Osteocyte (in vitro differentiated cells): Measurements from ENCODE around the gene RSPH1. TPM values are rescaled to one million over a fixed set of nuclear protein-coding genes. Genes with fewer than 3 reads are reported as not detected.

Experiments used
- DNase-seq: peaks from one replicate; pipeline ENCODE4 v3.0.0; 2021; ENCODE audit warnings: mixed read lengths; ENCODE audit not compliant: unreplicated experiment; ENCODE audit errors: extremely low spot score
- H3K27ac Mint-ChIP-seq: one replicate; pipeline ENCODE4 v1.8.0; 2021; ENCODE audit warnings: mild to moderate bottlenecking, mixed read lengths; ENCODE audit not compliant: unreplicated experiment
- H3K27me3 Mint-ChIP-seq: one replicate; pipeline ENCODE4 v1.8.0; 2021; ENCODE audit warnings: mixed read lengths; ENCODE audit not compliant: unreplicated experiment
- H3K36me3 Mint-ChIP-seq: one replicate; pipeline ENCODE4 v1.8.0; 2021; ENCODE audit warnings: mixed read lengths; ENCODE audit not compliant: unreplicated experiment
- H3K4me1 Mint-ChIP-seq: one replicate; pipeline ENCODE4 v1.8.0; 2021; ENCODE audit warnings: mixed read lengths; ENCODE audit not compliant: unreplicated experiment
- H3K4me3 Mint-ChIP-seq: one replicate; pipeline ENCODE4 v1.8.0; 2021; ENCODE audit warnings: mild to moderate bottlenecking, moderate library complexity, mixed read lengths; ENCODE audit not compliant: unreplicated experiment
- H3K9me3 Mint-ChIP-seq: one replicate; pipeline ENCODE4 v1.8.0; 2021; ENCODE audit warnings: mixed read lengths; ENCODE audit not compliant: unreplicated experiment
- total RNA-seq: library from RNA; stranded (reverse); gene quantifications from 2 replicates; pipeline ENCODE4 v1.2.1, GENCODE V29; 2021
- TF ChIP-seq, protein P1 (sequence below): fragments of 200-600 bp; sonication (generic); IDR thresholded peaks from 2 replicates; pipeline ENCODE4 v1.5.0; 2021; ENCODE audit warnings: antibody characterized with exemption, mild to moderate bottlenecking, moderate library complexity

The RSPH1 gene
- total RNA-seq, 1 donor from 2014 or later, result 0.19 TPM

DNA sequence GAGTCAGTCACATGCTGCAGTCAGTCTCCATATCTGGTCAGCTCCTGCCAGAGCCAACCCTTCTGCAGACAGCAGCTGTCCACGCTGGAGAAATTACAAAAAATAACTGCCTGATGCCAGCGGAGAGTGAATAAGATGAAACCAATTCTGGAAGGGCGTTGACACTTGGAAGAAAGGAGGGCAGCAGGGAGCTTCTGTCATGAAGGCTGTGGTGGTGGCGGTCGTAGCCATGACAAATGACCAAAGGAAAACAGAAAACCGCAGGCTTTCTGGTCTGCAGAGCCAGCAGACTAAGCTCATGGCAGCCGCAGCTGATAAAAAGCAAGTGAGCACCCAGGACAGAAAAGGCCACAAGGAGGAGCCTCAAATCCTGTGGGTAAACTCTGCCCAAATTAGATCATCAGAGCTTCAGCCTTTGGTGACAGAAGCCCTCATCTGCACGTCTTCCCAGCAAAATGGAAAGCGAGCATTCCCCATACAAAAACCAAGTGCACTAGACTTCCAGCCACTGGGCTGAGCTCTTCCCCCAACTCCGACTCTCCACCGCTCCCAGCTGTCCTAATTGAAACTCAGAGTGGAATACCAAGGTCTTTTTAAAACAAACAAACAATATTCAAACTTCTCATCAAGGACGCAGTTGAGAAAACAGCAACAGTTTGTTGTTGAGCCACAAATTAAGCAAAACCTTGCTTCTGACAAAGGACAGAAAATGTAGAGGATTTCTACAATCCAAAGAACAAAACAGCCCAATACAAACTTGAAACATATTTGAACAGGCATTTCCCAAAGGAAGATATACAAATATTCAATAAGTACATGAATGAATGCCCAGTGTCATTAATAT is 28.7 kb downstream of the RSPH1 start:
- Mint-ChIP-seq H3K27ac (no peak overlapping the region), H3K36me3 (no peaks in the 10 kb centered on the region), H3K4me3 (no peak overlapping the region), H3K9me3 (no peaks in the 10 kb centered on the region), H3K27me3 (peaks cover 10% of the 10 kb centered on the region), H3K4me1 (peaks cover 15% of the 10 kb centered on the region)
- DNase-seq, result no peak
- TF ChIP-seq, protein P1, sequence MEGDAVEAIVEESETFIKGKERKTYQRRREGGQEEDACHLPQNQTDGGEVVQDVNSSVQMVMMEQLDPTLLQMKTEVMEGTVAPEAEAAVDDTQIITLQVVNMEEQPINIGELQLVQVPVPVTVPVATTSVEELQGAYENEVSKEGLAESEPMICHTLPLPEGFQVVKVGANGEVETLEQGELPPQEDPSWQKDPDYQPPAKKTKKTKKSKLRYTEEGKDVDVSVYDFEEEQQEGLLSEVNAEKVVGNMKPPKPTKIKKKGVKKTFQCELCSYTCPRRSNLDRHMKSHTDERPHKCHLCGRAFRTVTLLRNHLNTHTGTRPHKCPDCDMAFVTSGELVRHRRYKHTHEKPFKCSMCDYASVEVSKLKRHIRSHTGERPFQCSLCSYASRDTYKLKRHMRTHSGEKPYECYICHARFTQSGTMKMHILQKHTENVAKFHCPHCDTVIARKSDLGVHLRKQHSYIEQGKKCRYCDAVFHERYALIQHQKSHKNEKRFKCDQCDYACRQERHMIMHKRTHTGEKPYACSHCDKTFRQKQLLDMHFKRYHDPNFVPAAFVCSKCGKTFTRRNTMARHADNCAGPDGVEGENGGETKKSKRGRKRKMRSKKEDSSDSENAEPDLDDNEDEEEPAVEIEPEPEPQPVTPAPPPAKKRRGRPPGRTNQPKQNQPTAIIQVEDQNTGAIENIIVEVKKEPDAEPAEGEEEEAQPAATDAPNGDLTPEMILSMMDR, result no peak

DNA sequence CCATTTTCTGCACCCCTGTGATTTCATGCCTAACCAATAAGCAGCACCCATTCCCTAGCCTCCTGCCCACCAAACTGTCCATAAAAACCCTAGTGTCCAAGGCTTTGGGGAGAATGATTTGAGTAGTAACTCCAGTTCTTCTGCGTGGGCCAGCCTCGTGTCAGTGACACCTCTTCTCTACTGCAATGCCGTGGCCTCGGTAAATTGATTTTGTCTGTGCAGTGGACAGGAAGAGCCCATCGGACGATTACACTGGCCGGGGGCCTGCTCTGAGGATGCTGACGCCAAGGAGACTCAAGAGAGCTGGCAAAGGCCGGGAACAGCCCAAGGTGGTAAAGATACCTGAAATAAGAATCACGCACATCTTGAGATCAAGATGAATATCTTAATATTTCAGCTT is 29.3 kb downstream of the RSPH1 start:
- Mint-ChIP-seq H3K27me3 (peaks cover 10% of the 10 kb centered on the region), H3K9me3 (no peaks in the 10 kb centered on the region), H3K4me3 (no peak overlapping the region), H3K4me1 (peaks cover 15% of the 10 kb centered on the region), H3K36me3 (no peaks in the 10 kb centered on the region), H3K27ac (no peak overlapping the region)
- TF ChIP-seq, protein P1, result no peak
- DNase-seq, result no peak

DNA sequence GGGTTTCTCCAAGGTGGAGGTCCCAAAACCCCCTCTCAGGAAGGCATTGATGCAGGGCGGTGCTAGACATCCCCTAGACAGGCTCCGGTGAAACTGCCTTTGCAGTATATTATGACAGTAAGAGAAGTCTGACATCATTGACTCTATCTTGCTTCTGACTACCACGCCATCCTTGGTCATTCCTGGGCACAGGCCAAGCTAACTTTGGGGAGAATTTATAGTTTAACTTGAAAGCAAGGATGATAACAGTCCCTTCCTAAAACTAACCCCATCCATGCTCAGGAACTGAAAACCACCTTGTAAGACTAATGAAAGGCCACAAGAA is 30.3 kb downstream of the RSPH1 start:
- DNase-seq, result no peak
- H3K36me3 Mint-ChIP-seq, result no peaks in the 10 kb centered on the region
- TF ChIP-seq, protein P1, result no peak
- no peaks in the 10 kb centered on the region for H3K9me3 Mint-ChIP-seq
- H3K4me1 Mint-ChIP-seq, result peaks cover 15% of the 10 kb centered on the region
- H3K27ac Mint-ChIP-seq, result no peak overlapping the region
- peaks cover 13% of the 10 kb centered on the region for H3K27me3 Mint-ChIP-seq
- no peak overlapping the region for H3K4me3 Mint-ChIP-seq

DNA sequence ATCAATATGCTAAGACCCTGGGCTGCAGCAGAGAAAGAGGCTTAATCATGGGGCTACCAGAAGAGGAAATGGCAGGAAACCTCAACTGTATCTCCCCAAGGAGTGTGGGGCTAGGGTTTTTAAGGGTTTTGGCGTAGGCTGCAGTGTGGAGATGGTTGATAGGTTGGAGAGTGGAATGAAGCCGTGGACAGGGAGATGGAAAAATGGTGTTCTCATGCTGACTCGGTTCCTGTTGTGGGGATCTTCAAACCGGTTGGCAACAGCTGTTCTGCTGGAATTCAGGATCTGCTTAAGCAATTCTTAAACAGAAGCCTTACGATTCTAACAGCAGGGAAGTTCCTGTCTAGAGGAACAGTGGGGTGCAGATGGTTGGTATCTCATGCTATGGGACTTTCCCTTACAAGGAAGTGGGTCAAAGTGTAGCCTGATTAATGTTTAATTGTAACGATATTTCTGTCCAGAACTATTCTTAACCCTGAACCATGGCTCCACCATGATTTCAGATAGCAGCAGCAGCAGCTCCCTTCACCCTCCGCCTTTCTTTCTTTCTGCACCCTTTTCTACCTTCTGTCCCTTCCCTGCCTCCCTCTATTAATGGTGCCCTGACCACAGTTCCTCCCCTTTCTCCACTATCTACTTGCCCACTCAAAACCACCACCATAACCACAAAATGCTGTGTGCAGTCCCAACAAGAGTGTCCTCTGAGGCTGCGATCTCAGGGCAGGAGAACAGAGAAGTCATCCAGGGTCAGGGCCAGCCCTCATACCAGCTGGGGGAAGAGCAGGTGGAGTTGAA is 30.8 kb downstream of the RSPH1 start:
- TF ChIP-seq, protein P1, result no peak
- Mint-ChIP-seq H3K36me3 (no peaks in the 10 kb centered on the region), H3K27ac (peak overlapping the region; percentile 56), H3K4me1 (peaks cover 15% of the 10 kb centered on the region), H3K27me3 (peaks cover 13% of the 10 kb centered on the region), H3K4me3 (peak overlapping the region; percentile 1), H3K9me3 (no peaks in the 10 kb centered on the region)
- DNase-seq, result no peak

DNA sequence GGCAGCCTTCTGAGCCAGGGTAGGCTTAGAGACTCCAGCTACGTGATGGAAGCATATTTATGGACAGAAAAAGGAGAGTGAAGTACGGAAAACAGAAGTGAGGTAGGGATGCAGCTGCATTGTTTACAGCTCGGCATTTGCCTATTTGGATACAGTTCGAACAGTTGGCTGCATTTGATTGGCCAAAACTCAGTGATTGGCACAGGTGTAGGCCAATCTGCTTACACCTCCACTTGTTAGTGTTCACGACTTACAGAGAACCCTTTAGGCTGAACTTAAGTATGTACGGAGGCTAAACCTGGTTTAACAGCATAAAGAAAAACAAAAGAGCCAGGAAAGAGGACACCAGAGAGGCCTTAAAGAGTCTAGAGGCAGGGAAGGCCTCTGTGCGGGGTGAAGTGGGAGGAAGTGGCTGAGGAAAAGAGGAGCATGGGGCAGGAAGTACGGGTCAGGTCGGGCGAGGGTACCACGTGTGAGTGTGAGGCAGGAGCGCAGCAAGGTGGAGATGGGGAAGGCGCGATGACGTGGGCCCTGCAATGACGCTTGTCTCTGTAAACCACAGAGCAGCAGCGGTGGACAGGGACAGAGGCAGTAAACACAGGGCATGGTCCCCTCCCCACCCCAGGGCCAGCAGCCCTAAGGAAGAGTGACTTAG is 32.0 kb downstream of the RSPH1 start:
- Mint-ChIP-seq H3K9me3 (no peaks in the 10 kb centered on the region), H3K4me1 (peaks cover 15% of the 10 kb centered on the region), H3K4me3 (no peak overlapping the region), H3K27ac (no peak overlapping the region), H3K27me3 (peaks cover 13% of the 10 kb centered on the region), H3K36me3 (no peaks in the 10 kb centered on the region)
- TF ChIP-seq, protein P1, result no peak
- no peak for DNase-seq
